HepG2 (cell line): ENCODE results near the gene VDAC1.

Experiments used
- ARID3A ChIP-seq: IDR thresholded peaks from 2 replicates; pipeline ENCODE4 v1.6.1; 2012; ENCODE audit warnings: low read depth, low read length, improper control_type of control experiment
- DPF2 ChIP-seq: sonication (generic); formaldehyde crosslinking; IDR thresholded peaks from 2 replicates; pipeline ENCODE4 v1.4.0; 2020; ENCODE audit warnings: mild to moderate bottlenecking, low read depth, missing genetic modification reagents, borderline replicate concordance
- EZH2 ChIP-seq: conservative IDR thresholded peaks from 2 replicates; pipeline ENCODE4 v1.6.1; 2012; ENCODE audit warnings: mild to moderate bottlenecking, low read depth, low read length, moderate library complexity
- GABPA ChIP-seq, 2 experiments: IDR thresholded peaks; 2 replicates each; pipeline ENCODE4 v1.6.1; 2011 to 2016; ENCODE audit warnings: low read depth in 2 of 2, low read length in 1 of 2, missing biosample characterization in 1 of 2, missing genetic modification characterization in 1 of 2
- HDAC2 ChIP-seq: sonication (generic); formaldehyde crosslinking; IDR thresholded peaks from 2 replicates; pipeline ENCODE4 v1.4.0; 2020; ENCODE audit warnings: missing genetic modification reagents
- MIER2 ChIP-seq: IDR thresholded peaks from 2 replicates; pipeline ENCODE4 v1.6.1; 2016; ENCODE audit warnings: missing biosample characterization, missing genetic modification reagents
- MTA1 ChIP-seq: sonication (generic); formaldehyde crosslinking; IDR thresholded peaks from 2 replicates; pipeline ENCODE4 v1.4.0; 2020; ENCODE audit warnings: missing genetic modification reagents, mild to moderate bottlenecking, borderline replicate concordance
- RELA ChIP-seq: sonication (generic); formaldehyde crosslinking; IDR thresholded peaks from 2 replicates; pipeline ENCODE4 v1.4.0; 2020; ENCODE audit warnings: missing genetic modification reagents
- SRSF4 ChIP-seq: fragments of 200-400 bp; formaldehyde crosslinking; IDR thresholded peaks from one replicate; pipeline ENCODE4 v1.6.1; 2018; ENCODE audit warnings: mild to moderate bottlenecking, low read depth, low read length, moderate library complexity; ENCODE audit not compliant: poor library complexity, severe bottlenecking
- TSC22D2 ChIP-seq: sonication (generic); formaldehyde crosslinking; IDR thresholded peaks from 2 replicates; pipeline ENCODE4 v1.5.1; 2020; ENCODE audit warnings: missing genetic modification reagents, mild to moderate bottlenecking, borderline replicate concordance
- ZNF687 ChIP-seq: sonication (generic); formaldehyde crosslinking; IDR thresholded peaks from 2 replicates; pipeline ENCODE4 v1.5.1; 2020; ENCODE audit warnings: mild to moderate bottlenecking, missing genetic modification reagents, moderate library complexity
- TF ChIP-seq, protein P1 (sequence below): sonication (generic); formaldehyde crosslinking; IDR thresholded peaks from 2 replicates; pipeline ENCODE4 v1.5.1; 2020; ENCODE audit warnings: missing genetic modification reagents, mild to moderate bottlenecking, borderline replicate concordance

DNA sequence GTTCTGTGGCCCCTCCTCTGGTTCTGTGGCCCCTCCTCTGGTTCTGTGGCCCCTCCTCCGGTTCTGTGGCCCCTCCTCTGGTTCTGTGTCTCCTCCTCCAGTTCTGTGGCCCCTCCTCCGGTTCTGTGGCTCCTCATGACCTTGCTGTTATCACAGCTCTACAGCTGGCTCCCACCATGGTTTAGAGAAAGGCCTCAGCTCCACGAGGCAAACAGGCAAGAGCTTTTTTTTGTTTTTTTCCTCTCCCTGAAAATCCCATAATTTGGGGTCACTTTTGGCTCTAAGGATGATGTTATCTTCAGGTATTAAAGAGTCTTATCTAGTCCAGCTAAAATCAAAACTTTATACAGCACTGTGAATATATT, 68.1 kb downstream of the VDAC1 start:
- TF ChIP-seq SRSF4 (no peak), EZH2 (no peak), GABPA (IDR thresholded peaks at IDR 0.05; ENCODE audit: low read depth, low read length) (no peak), GABPA (CRISPR knock-in tag; IDR thresholded peaks at IDR 0.05; ENCODE audit: low read depth) (no peak), RELA (CRISPR knock-in tag) (no peak), TSC22D2 (CRISPR knock-in tag) (no peak), ARID3A (no peak), ZNF687 (CRISPR knock-in tag) (no peak), MIER2 (no peak), MTA1 (CRISPR knock-in tag) (no peak), HDAC2 (CRISPR knock-in tag) (no peak), DPF2 (CRISPR knock-in tag) (no peak)
- TF ChIP-seq, protein P1, sequence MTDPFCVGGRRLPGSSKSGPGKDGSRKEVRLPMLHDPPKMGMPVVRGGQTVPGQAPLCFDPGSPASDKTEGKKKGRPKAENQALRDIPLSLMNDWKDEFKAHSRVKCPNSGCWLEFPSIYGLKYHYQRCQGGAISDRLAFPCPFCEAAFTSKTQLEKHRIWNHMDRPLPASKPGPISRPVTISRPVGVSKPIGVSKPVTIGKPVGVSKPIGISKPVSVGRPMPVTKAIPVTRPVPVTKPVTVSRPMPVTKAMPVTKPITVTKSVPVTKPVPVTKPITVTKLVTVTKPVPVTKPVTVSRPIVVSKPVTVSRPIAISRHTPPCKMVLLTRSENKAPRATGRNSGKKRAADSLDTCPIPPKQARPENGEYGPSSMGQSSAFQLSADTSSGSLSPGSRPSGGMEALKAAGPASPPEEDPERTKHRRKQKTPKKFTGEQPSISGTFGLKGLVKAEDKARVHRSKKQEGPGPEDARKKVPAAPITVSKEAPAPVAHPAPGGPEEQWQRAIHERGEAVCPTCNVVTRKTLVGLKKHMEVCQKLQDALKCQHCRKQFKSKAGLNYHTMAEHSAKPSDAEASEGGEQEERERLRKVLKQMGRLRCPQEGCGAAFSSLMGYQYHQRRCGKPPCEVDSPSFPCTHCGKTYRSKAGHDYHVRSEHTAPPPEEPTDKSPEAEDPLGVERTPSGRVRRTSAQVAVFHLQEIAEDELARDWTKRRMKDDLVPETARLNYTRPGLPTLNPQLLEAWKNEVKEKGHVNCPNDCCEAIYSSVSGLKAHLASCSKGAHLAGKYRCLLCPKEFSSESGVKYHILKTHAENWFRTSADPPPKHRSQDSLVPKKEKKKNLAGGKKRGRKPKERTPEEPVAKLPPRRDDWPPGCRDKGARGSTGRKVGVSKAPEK (CRISPR knock-in tag) = no peak
